Measurements from ENCODE around the gene VASH1.

DNA sequence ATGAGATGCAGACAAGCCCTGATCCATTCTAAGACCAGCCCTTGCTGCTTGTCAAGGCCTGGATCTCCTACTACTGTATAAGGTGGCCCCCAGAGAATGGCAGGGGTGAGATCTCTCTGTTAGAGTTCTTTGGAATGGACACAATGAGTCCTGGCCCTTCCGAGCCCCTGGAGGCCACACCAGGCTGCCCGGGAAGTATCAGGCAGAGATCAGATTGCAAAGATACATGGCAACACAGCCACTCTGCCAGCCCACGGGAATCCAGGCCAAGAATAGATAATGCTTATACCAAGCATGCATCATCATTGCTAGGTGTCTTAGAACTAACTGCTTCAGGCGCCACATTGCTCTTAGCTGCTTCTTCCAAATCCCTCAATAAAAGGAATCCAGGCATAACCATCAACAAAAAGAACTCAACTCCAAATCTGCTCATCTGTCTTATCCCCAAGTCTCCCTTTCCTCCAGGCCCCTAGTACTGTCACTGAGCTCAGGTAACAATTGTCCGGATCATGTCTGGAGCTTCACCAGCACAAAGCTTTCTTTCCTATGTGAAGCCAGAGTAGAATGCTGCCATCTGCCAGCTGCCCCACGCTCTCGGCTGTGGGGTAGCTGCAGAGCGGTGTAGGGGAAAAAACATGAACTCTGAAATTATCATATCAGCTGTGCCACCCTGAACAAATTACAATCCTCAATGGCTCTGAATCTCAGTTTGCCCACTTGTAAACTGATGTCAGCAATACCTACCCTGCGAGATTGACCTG lies 5.5 kb upstream of the VASH1 start:
- TF ChIP-seq POLR2A (IDR thresholded peaks at IDR 0.05; ENCODE audit: low read depth) (no peak), POLR2AphosphoS5 (IDR thresholded peaks at IDR 0.05) (no peak), EP300 (IDR thresholded peaks at IDR 0.05) (no peak)
- TF ChIP-seq, protein P1, sequence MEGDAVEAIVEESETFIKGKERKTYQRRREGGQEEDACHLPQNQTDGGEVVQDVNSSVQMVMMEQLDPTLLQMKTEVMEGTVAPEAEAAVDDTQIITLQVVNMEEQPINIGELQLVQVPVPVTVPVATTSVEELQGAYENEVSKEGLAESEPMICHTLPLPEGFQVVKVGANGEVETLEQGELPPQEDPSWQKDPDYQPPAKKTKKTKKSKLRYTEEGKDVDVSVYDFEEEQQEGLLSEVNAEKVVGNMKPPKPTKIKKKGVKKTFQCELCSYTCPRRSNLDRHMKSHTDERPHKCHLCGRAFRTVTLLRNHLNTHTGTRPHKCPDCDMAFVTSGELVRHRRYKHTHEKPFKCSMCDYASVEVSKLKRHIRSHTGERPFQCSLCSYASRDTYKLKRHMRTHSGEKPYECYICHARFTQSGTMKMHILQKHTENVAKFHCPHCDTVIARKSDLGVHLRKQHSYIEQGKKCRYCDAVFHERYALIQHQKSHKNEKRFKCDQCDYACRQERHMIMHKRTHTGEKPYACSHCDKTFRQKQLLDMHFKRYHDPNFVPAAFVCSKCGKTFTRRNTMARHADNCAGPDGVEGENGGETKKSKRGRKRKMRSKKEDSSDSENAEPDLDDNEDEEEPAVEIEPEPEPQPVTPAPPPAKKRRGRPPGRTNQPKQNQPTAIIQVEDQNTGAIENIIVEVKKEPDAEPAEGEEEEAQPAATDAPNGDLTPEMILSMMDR (IDR thresholded peaks at IDR 0.05), result no peak

Measured in esophagus muscularis mucosa (tissue), 4 donors.